ENCODE results near the gene CNPY4. TPM values are rescaled to one million over a fixed set of nuclear protein-coding genes. Genes with fewer than 3 reads are reported as not detected.

CNPY4 gene
- polyA plus RNA-seq, 1 donor from 2014 or later = 35.8 TPM

GRCh38 chr7:100075418-100075817, 44.0 kb upstream of the CNPY4 start:
- Histone ChIP-seq H3K27me3 (ENCODE audit: insufficient read depth, low read depth, low read length) (no peaks in the 10 kb centered on the region), H2AFZ (ENCODE audit: low read depth, low read length) (no peak overlapping the region), H3K4me2 (ENCODE audit: low read length) (no peak overlapping the region), H3K4me3 (ENCODE audit: low read length) (no peak overlapping the region), H3K79me2 (replicated peaks; ENCODE audit: insufficient read depth, low read length) (peaks cover 38% of the 10 kb centered on the region), H3K9me2 (ENCODE audit: insufficient read depth, low read length) (no peaks in the 10 kb centered on the region), H3K9me3 (ENCODE audit: low read length) (peaks cover 11% of the 10 kb centered on the region), H4K20me1 (ENCODE audit: insufficient read depth) (no peaks in the 10 kb centered on the region), H3K9ac (ENCODE audit: low read length) (no peak overlapping the region), H3F3A (ENCODE audit: insufficient read depth, low read length, poor library complexity, severe bottlenecking) (no peaks in the 10 kb centered on the region), H3K36me3 (ENCODE audit: insufficient read depth, low read length) (peaks cover 36% of the 10 kb centered on the region), H3K27ac (ENCODE audit: low read length) (no peak overlapping the region)
- TF ChIP-seq TAF1 (IDR thresholded peaks at IDR 0.05; ENCODE audit: low read depth) (no peak), POLR2AphosphoS5 (IDR thresholded peaks at IDR 0.05) (no peak), RAD21 (conservative IDR thresholded peaks at IDR 0.05) (no peak), EP300 (conservative IDR thresholded peaks at IDR 0.05; ENCODE audit: poor library complexity, severe bottlenecking) (no peak), EZH2 (IDR thresholded peaks at IDR 0.05; ENCODE audit: borderline replicate concordance, insufficient read depth, low read length, poor library complexity, severe bottlenecking) (no peak), MXI1 (conservative IDR thresholded peaks at IDR 0.05; ENCODE audit: poor library complexity, severe bottlenecking) (no peak), SMC3 (conservative IDR thresholded peaks at IDR 0.05; ENCODE audit: poor library complexity) (no peak), REST (IDR thresholded peaks at IDR 0.05; ENCODE audit: borderline replicate concordance) (no peak)

- Histone ChIP-seq H3K27me3 (ENCODE audit: insufficient read depth, low read depth, low read length) (no peaks in the 10 kb centered on the region), H2AFZ (ENCODE audit: low read depth, low read length) (no peak overlapping the region), H3K36me3 (ENCODE audit: insufficient read depth, low read length) (peaks cover 20% of the 10 kb centered on the region), H3K9me2 (ENCODE audit: insufficient read depth, low read length) (no peaks in the 10 kb centered on the region), H3K9me3 (ENCODE audit: low read length) (no peaks in the 10 kb centered on the region), H4K20me1 (ENCODE audit: insufficient read depth) (no peaks in the 10 kb centered on the region), H3F3A (ENCODE audit: insufficient read depth, low read length, poor library complexity, severe bottlenecking) (no peaks in the 10 kb centered on the region), H3K9ac (ENCODE audit: low read length) (no peak overlapping the region), H3K27ac (ENCODE audit: low read length) (no peak overlapping the region), H3K4me3 (ENCODE audit: low read length) (no peak overlapping the region), H3K79me2 (replicated peaks; ENCODE audit: insufficient read depth, low read length) (peaks cover 47% of the 10 kb centered on the region), H3K4me2 (ENCODE audit: low read length) (no peak overlapping the region)
- TF ChIP-seq EZH2 (IDR thresholded peaks at IDR 0.05; ENCODE audit: borderline replicate concordance, insufficient read depth, low read length, poor library complexity, severe bottlenecking) (no peak), POLR2AphosphoS5 (IDR thresholded peaks at IDR 0.05) (no peak), TAF1 (IDR thresholded peaks at IDR 0.05; ENCODE audit: low read depth) (no peak), EP300 (conservative IDR thresholded peaks at IDR 0.05; ENCODE audit: poor library complexity, severe bottlenecking) (no peak), MXI1 (conservative IDR thresholded peaks at IDR 0.05; ENCODE audit: poor library complexity, severe bottlenecking) (no peak), CTCF (IDR thresholded peaks at IDR 0.05; ENCODE audit: poor library complexity, severe bottlenecking) (no peak)
Observed at GRCh38 chr7:100077205-100077604, 42.2 kb upstream of the CNPY4 start.
